ENCODE measurements around the gene SLC17A7.

Gene SLC17A7

DNA sequence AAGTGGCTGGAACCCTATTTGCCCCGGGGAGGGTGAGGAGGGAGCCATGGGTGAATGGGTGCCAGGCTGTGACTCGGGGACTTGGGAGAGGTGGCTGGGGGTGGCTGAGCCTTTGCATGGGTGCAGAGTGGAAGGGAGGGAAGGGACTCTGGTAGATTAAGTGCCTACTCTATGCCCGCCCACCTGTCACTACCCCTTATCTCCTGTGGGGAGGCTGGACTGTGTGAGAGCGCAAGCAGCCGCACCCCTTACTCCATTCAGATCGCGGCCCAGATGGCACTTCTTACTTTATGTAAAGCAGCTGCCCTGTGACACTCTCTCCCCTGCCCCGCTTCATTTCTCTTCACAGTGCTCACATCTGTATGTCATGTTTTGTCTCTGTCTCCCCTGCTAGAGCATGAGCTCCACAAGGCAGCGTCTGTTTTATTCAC is 50.4 kb downstream of the SLC17A7 start:
- Mint-ChIP-seq H3K4me1 (peaks cover 6% of the 10 kb centered on the region), H3K9me3 (no peaks in the 10 kb centered on the region), H3K4me3 (no peak overlapping the region), H3K27ac (no peak overlapping the region), H3K27me3 (ENCODE audit: low read depth) (peaks cover 24% of the 10 kb centered on the region), H3K36me3 (ENCODE audit: low read depth) (no peaks in the 10 kb centered on the region)
- TF ChIP-seq, protein P1, sequence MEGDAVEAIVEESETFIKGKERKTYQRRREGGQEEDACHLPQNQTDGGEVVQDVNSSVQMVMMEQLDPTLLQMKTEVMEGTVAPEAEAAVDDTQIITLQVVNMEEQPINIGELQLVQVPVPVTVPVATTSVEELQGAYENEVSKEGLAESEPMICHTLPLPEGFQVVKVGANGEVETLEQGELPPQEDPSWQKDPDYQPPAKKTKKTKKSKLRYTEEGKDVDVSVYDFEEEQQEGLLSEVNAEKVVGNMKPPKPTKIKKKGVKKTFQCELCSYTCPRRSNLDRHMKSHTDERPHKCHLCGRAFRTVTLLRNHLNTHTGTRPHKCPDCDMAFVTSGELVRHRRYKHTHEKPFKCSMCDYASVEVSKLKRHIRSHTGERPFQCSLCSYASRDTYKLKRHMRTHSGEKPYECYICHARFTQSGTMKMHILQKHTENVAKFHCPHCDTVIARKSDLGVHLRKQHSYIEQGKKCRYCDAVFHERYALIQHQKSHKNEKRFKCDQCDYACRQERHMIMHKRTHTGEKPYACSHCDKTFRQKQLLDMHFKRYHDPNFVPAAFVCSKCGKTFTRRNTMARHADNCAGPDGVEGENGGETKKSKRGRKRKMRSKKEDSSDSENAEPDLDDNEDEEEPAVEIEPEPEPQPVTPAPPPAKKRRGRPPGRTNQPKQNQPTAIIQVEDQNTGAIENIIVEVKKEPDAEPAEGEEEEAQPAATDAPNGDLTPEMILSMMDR (IDR thresholded peaks at IDR 0.05; ENCODE audit: unreplicated experiment in 3 of 3) = no peak

DNA sequence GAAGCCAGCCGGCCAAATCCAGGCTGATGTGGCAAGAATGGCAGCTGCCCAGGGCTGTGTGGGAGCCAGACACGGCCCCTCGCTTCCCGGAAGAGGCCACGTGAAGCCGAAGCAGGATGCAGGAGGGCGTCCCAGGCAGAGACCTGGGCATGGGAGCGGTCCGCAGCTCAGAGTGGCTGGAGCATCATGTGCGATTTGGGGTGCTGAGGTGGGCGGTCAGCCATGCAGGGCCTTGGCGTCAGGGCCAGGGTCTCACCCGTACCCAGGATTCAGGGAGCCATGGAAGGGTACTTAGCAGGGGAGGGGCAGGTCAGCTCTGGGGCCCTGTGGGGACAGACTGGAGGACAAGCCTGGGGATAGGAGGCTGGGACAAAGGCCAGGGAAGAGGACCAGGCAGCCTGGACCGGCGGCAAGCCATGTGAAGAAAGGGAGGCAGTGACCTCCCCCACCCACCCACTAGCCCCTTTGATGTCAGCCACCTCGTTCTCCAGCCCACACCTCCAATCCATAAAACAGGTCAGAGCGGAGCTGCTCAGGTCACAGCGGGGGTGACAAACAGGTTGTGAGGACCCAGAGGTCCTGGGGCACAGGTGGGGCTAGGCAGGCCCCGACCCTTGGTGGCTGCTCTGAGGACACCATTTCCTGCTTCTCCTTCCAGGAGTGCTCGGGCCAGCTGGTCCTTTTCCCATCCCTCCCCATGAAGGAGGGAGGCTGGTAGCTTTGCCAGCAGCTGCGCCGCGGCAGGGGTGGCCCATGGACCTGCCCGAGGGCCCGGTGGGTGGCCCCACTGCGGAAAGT is 51.0 kb downstream of the SLC17A7 start:
- TF ChIP-seq, protein P1 (IDR thresholded peaks at IDR 0.05; ENCODE audit: unreplicated experiment in 3 of 3) = no peak
- Mint-ChIP-seq H3K4me3 (no peak overlapping the region), H3K4me1 (peaks cover 6% of the 10 kb centered on the region), H3K27me3 (ENCODE audit: low read depth) (peaks cover 24% of the 10 kb centered on the region), H3K9me3 (no peaks in the 10 kb centered on the region), H3K36me3 (ENCODE audit: low read depth) (no peaks in the 10 kb centered on the region), H3K27ac (no peak overlapping the region)

DNA sequence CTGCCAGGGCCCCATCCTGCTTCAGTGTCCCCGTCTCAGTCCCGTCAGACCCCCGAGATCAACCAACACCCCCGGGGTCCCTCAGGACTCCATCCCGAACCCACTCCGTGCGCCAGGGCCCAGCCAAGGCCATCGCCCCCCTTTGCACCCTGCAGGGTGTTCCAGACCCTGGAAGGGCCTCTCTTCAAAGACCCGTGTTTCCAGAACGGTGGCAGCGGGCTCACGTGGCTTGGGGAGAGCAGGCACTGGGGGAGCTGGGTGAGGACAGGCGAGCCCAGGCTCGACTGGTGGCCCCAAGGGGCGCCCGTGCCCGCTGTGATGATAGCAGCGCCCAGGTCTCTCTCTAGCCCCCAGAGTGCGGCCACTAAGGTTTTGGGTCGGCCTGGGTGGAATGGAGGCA is 51.9 kb downstream of the SLC17A7 start:
- peaks cover 6% of the 10 kb centered on the region for H3K4me1 Mint-ChIP-seq
- TF ChIP-seq, protein P1 (IDR thresholded peaks at IDR 0.05; ENCODE audit: unreplicated experiment in 3 of 3) = no peak
- no peaks in the 10 kb centered on the region for H3K9me3 Mint-ChIP-seq
- H3K27ac Mint-ChIP-seq = no peak overlapping the region
- H3K36me3 Mint-ChIP-seq (ENCODE audit: low read depth) = no peaks in the 10 kb centered on the region
- peaks cover 28% of the 10 kb centered on the region for H3K27me3 Mint-ChIP-seq (ENCODE audit: low read depth)
- no peak overlapping the region for H3K4me3 Mint-ChIP-seq

DNA sequence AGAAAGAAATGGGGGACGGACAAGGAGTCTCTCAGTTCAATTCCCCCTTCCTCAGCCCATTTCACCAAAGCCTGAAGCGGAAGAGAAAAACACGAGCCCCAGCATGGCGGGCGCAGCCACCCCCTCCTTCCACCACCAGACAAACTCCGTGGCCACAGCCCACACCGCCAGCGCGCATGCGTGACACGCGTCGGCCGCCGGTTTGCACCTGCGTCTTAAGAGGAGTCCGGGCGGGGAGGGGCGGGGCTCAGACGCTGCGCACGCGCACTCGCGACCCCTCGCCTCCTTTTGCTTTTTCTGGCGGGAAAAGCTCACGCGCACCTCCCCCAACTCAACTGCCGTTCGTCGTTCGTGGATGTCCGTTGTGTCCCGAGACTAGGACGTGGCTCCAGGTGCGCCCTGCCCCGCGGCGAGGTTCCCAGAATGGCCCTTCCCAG is 53.4 kb downstream of the SLC17A7 start, which contains the start of gene KASH5:
Gene KASH5 (plus strand): TSS at position 314 of the 437 bp plus-strand sequence. CDS start 2,635 bp downstream, outside the sequence.
- H3K4me1 Mint-ChIP-seq = peaks cover 6% of the 10 kb centered on the region

DNA sequence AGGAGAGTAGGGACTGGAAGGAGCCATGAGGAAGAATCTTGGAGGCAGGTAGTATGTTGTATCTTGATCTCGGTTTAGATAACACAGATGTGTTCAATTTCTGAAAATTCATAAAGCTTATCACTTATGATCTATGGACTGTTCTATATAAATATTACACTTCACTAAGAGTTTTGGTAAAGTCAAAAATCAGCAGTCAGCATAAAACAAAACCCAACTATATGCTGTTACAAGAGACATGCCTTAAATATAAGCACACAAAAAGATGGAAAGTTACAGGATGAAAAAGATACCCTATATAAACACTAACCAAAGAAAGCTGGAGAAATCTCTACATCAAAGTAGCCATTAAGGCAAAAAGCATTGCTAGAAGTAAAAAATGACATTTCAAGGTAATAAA is 57.7 kb downstream of the SLC17A7 start:
- H3K27me3 Mint-ChIP-seq (ENCODE audit: low read depth) = peaks cover 4% of the 10 kb centered on the region
- peaks cover 3% of the 10 kb centered on the region for H3K36me3 Mint-ChIP-seq (ENCODE audit: low read depth)
- no peak overlapping the region for H3K27ac Mint-ChIP-seq
- peaks cover 16% of the 10 kb centered on the region for H3K9me3 Mint-ChIP-seq
- peaks cover 2% of the 10 kb centered on the region for H3K4me1 Mint-ChIP-seq
- TF ChIP-seq, protein P1 (IDR thresholded peaks at IDR 0.05; ENCODE audit: unreplicated experiment in 3 of 3) = no peak
- no peak overlapping the region for H3K4me3 Mint-ChIP-seq

More for the DNA sequence above, 53.4 kb downstream of the SLC17A7 start, which contains the start of gene KASH5:
- peaks cover 19% of the 10 kb centered on the region for H3K27me3 Mint-ChIP-seq (ENCODE audit: low read depth)
- no peak within 1 kb of the TSS for H3K4me3 Mint-ChIP-seq
- no peak within 1 kb of the TSS for H3K27ac Mint-ChIP-seq
- peaks cover 5% of the 10 kb centered on the region for H3K9me3 Mint-ChIP-seq
- H3K36me3 Mint-ChIP-seq (ENCODE audit: low read depth) = no peaks in the 10 kb centered on the region
- TF ChIP-seq, protein P1 (IDR thresholded peaks at IDR 0.05; ENCODE audit: unreplicated experiment in 3 of 3) = no peak

All from nephron (organoid).